CD4-positive, alpha-beta T cell treated with Interleukin-21 for 1 hour (primary cell): ENCODE results near the gene RPS27.
"Not testable (repeated sequence)": the region's sequence is repeated elsewhere in the genome, so short reads cannot be mapped to it uniquely, and the experiment has no call there.

ENCODE experiments used
- DNase-seq: peaks from one replicate; pipeline ENCODE4 v3.0.0-alpha.2; 2020

RPS27 gene

DNA sequence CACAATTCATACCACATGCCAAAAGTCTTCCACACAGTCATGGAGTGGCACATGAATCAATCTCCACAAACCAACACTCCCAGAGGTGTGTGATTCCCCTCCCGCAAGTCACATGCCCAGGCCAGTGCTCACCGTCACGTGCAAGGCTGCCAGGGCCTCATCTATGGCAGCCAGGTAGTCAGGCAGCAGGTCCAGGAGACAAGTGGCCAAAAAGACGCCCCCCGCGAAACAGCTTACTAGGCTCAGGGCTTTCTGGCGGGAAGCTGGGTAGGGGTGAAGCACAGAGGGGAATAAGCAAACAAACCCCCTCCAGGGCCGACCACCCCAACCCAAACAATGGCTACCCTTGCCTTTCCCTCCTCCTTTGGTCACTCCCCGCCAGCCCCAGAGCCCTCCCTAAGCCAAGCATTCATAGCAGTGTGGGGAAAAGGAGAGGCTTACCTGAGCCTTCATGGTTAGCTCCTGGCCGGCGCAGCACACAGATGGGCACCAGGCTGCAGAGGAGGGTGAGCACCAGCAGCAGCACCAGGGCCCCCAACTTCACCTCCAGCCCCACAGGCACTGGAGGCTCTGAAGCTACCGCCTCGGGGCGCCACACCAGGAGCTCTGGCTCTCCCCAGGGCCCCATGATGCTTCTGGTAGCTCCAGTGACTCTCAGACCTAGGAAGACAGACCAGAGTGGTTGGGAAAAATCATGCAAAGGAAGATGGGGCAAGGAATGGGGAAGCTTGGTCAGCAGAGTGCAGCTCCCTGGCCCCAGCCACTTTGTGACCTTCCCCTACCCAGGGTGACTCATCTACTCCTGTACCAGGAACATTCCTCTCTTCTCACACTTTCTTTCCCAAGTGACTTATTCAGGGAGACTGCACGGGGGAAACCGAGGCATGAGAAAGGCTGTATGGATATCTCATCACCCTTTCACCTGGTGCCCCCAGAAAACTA lies 28.2 kb upstream of the RPS27 start:
- DNase-seq: no peak

DNA sequence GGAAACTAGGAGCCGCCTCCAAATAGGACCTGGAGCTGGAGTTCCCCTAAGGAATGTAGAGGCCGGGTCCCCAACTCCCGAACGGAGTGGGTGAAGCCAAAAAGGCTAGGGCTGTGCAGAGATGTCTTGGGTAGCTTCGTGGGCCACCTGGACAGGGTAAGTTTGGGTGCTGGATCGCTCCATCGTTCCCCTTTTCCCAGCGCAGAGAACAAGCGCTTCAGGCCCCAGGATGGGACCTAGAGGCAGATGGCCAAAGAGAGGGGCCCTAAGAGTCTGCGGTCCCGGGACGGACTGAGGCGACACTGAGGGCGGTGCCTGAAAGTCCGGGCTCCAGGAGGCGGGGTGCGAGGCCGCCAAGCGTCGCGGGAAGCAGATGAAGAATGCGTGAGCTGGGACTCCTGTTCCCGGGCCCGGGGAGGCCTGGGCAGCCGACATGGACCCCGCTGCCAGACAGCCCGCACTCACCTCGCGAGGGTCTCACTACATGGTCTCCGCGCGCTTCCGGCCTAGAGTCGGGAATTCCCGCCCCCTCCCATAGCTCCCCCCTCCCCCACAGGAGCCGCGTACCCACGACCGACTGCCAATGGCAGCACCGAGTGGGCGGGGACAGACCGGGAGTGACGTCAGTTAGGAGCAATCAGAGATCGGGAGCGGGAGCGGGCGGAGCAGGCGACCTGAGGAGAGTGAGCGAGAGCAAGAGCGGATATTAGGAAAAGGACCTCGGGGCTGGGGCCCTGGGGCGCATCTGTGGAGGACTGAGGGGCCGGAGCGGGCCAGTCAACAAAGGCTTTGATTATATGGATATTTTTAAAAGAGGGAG lies 27.3 kb upstream of the RPS27 start, which contains the start of gene SLC39A1:
Gene SLC39A1 (minus strand): TSS at position 508 of the 820 bp plus-strand sequence. CDS start 822 bp downstream, outside the sequence.
- DNase-seq: peak; percentile 95

DNA sequence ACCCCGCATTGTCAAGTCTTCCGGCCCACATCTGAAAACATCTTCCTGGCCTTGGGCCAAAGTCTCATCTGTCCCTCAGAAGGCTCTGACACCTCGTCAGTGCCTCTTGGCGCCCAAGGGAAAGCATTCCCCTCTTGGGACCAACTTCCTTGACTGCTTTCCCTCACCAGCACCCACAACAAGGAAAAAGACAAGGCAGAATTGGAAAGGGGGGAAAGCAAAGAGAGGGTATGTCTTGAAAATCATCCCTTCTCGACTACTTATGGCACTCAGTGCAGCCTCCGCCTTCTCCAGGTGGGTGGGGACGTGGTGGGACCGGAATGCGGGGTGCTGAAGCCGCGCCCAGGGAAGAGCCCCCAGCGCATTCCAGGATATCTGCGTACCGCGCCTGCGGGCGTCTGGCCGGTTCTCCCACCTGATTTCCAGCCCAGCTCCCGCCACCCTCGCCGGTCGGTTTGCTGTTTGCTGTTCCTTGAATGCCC lies 26.7 kb upstream of the RPS27 start:
- no peak for DNase-seq

DNA sequence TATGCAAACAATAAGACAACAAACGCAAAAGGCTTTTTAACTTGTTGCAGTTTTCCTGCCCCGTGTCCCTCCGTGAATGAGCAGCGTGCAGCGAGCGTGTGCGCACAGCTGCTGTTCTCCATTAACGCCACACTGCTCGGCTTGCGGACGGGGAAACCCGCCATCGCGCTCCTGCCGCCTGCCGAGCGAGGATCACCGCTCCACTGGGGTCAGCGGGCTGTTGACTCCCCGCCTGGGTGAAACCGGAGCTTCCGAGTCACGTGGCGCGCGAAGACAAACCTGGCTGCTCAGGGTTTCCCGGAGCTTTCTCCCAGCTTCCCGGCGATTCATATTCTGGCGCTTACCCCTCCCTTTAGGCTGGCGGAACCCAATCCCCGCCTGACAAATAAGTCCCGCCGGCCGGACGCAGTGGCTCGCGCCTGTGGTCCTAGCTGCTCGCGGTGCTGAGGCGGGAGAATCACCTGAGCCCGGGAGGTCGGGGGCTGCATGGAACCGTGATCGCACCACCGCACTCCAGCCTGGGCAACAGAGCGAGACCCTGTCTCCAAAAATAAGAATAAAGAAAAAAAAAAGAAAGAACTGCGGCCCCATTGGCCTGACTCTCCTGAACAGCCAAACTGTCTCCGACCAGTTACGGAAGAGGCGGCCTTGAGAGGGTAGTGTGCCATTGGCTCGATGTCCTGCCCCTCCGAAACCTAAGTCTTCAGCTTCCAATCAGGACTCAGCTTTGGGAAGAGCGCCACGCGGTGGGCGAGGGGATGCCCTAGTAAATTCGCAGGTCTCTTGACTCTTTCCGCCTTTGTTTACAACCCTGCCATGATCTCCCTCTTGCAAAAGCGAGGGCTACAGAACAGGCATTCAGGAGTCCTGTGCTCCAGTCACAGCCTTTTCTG lies 23.2 kb upstream of the RPS27 start, which contains the start of gene CREB3L4:
Gene CREB3L4 (plus strand): TSS at position 796 of the 893 bp plus-strand sequence. CDS start 624 bp downstream, outside the sequence.
- peak; percentile 92 for DNase-seq

DNA sequence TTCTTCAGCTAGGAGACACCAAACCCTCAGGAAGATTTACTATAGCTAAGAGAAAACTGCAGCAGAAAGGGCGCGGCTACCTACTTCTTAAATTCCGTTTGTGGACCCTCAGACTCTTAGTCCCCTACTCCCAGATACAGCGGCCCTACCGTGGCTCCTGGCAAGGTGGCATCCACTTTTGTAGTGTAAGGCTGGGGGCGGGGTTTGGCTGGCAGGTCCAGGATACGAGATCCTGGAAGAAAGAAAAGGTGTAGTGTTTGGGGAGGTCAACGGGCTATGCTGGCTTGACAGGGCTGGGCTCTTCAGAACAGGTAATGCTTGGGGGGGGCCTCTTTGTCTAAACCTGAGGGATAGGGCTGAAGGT lies 22.6 kb upstream of the RPS27 start:
- no peak for DNase-seq

DNA sequence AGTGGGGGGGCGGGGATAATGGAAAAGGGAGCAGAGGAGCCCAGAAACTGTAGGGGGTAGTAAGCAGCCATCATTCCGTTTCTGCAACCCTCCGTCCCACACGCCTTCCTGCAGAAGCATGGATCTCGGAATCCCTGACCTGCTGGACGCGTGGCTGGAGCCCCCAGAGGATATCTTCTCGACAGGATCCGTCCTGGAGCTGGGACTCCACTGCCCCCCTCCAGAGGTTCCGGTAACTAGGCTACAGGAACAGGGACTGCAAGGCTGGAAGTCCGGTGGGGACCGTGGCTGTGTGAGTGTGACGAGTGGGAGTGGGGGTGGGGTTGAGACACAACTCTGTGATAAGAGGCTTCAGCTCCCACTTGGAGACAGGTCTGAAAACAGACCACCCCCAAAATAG lies 22.2 kb upstream of the RPS27 start:
- no peak for DNase-seq

DNA sequence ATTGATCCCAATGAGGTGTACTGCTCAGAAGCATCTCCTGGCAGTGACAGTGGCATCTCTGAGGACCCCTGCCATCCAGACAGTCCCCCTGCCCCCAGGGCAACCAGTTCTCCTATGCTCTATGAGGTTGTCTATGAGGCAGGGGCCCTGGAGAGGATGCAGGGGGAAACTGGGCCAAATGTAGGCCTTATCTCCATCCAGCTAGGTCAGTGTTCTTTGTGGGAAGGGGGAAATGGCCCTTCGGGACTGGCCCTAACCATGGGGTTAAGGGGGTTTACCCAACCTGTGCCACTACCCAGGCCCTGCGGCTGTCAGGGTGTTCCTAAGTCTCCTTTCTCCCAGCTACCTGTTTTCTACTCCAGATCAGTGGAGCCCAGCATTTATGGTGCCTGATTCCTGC lies 21.6 kb upstream of the RPS27 start:
- no peak for DNase-seq

DNA sequence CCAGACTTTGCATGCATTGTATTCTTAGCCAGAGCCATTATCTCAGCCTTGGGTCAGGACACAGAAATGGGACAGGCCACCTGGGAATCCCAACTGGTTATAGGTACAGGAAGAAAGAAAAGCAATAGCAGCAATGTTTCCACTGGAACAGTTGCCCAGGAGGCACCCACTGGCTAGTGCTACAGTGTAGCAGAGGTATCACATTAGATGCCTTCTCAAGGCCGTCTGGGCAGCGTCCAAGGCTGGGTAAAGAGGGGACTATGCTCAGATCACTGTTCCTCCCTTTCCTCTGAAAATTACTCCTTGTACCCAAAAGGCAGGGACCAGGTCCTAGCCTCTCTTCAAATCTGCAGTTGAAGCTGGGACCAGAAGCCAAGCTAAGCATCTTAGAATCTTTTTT lies 20.2 kb upstream of the RPS27 start:
- no peak for DNase-seq

DNA sequence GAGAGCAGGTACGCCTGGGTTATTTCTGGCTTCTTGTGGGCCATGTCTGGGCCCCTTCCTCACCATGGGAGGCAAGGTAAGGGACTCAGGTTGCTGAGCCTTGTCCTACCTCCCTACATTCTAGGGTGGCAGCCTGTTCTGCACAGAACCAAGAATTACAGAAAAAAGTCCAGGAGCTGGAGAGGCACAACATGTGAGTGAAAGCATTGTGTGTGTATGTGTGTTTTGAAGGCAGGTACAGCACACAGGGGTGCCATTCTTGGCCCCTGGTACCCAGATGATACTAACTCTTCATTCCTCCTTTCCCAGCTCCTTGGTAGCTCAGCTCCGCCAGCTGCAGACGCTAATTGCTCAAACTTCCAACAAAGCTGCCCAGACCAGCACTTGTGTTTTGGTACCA lies 17.5 kb upstream of the RPS27 start:
- no peak for DNase-seq

DNA sequence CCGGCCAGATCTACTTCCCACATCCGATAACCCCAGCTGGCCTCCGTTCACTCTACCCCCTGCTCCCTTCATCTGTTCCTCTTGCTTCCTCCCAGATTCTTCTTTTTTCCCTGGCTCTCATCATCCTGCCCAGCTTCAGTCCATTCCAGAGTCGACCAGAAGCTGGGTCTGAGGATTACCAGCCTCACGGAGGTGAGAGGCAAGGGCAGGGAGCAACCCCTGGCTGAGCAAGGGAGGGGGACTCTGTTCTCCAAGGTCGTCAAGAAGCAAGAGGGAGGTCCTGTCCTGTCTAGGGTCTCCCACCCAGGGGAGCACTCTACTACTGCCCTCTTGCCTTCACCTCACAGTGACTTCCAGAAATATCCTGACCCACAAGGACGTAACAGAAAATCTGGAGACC lies 17.0 kb upstream of the RPS27 start:
- DNase-seq: no peak

DNA sequence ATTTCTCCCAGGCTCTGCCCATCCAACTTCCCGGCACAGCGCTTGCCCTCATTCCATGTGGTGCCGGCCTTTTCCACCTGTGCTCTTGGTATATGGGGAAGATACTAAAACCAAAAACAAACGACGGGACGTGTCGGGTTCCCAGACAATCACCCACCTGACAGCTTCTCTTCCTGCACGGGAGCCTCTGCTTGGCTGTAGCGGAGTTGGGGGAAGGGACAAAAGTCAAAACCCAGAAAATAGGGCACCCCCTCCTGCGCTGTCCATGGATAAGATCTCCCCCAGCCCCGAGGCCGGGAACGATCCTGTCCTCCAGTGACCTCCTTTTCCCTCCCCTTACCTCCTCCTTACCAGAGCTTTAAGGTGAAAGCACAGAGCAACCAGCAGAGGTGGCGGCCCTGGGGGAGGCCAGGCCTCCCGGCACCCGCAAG lies 13.7 kb upstream of the RPS27 start:
- DNase-seq: no peak

DNA sequence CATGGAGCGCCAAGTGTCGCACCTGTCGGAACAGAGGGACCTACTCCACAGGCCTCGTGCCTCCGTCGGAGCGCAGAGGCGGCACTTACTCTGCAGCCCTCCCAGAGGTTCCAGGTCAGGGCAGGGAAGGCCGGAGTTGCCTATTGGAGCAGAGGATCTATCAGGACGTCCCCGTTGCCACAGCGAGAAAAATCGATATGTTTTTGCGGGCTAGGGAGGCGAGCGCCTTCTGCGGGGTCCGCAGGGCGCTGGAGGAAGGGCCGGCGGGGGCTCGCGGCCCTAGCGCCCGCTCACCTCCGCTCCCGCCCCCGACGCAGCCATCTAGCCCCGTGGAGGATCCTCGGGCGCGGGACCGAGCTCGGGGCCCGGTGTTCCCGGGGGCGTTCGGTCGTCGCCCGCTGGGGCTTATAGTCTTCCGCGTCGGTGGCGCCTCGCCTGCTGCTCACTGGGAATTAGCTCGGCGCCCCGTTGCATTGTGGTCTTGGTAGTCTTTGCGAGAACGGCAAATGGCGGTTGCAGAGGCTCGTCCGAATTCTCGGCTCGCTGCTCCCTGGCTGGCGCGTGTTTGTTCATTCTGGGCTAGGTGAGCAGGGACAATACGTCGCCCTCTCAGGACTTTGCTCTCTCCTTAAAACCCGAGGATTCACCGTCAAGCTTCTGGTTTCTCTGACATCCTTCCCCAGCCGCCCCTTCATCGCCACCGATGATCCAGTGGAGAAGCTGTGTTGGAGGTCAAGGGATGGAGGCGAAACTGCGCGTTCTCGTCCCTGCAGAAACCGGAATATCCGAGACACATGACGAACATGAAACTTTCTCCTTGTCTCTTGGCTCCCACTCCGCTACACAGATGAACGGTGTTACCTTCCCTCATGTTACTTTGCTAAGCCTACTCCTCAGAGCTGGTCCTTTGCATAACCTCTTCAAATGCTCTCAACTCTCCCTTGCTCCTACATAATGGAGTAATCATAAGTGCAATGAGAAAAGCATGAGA lies 13.0 kb upstream of the RPS27 start, which contains the start of gene JTB:
Gene JTB (minus strand): TSS at position 425 of the 991 bp plus-strand sequence. CDS start 422 bp downstream, at position 3.
- DNase-seq: peak; percentile 87

DNA sequence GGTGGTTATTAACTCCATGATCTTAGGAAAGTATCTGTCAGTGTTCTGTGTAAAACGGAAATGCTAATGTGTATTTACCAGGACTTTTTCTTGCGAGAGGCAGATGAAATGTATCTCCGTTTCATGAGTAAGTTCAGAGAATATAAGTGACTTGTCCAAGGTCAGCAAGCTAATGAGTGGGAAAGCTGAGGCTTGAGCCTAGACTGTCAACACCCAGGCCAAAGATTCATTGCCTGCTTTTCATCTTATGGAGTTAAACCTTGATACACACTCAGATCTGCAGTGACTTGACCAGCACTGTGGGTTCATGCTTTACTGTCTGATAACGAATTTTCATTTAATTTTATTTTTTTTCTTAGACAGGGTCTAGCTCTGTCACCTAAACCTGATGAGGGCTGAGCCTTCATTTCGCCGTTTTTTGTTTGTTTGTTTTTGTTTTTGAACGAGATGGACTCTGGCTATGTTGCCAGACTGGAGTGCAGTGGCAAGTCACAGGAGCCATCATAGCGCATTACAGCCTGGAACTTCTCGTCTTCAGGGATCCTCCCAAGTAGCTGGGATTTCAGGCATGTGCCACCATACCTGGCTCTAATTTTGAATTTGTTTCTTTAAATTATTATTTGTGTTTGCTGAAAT lies 12.2 kb upstream of the RPS27 start:
- no peak for DNase-seq

DNA sequence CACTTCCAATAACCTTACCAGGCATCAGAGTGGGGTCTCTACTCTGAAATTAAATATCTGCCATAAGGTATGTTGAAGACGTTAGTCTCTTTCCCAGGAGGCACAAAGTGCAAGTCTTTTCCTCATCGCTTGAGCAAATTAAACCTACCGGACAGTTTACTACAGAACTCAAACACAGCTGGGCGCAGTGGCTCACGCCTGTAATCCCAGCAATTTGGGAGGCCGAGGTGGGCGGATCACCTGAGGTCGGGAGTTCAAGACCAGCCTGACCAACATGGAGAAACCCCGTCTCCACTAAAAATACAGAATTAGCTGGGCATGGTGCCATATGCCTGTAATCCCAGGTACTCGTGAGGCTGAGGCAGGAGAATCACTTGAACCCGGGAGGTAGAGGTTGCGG lies 11.5 kb upstream of the RPS27 start:
- not testable (repeated sequence) for DNase-seq

DNA sequence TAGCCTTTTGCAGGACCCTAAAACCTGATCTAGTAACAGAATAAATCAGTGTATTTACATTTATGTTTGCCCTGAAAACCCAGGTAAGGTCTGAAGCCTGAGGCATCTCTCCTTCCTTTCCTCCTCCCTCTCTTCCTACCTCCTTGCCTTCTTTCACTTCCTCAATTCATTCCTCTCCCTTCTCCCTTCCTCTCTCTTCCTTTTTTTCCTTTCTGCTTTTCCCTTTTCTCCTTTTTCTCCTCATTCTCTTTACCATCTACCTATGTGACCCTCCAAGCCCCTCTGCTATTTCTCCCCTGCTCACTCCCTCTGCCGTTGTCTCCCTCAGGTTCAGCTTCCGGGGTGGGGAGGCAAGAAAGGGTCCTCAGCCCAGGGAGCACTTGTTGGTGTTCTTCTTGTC lies 8.8 kb upstream of the RPS27 start:
- not testable (repeated sequence) for DNase-seq

DNA sequence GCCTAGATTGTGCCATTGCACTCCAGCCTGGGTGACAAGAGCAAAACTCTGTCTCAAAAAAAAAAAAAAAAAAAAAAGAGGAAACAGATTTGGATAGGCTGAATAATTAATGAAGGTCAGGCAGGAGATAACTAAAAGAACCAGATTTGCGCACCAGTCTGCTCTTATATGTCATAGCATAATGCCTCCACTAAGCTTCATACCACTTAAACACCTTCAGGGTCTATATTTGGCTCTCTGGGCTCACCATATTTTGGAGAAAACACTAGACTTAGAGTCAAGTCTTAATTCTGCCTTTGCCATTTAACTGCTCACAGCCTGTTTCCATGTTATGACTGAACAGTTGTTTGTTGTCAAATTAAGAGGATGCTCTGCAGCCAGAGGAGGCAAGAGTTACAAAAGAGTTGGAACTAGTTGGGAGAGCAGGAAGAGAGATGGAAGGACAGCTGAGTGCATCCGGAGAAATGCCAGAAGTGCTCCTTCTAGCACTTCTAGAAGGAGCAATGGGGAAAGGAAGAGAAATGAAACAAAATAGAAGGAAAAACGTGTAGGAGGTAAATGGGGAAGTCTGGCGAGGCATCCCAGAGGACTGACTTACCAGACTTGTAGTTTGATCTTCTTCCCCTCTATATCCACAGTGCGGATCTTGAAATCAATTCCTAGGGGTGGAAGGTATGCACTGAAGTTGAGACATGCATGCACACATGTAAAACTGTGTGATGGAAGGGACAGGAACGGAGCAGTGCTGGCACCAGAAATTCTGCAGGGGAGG lies 6.3 kb upstream of the RPS27 start:
- no peak for DNase-seq

DNA sequence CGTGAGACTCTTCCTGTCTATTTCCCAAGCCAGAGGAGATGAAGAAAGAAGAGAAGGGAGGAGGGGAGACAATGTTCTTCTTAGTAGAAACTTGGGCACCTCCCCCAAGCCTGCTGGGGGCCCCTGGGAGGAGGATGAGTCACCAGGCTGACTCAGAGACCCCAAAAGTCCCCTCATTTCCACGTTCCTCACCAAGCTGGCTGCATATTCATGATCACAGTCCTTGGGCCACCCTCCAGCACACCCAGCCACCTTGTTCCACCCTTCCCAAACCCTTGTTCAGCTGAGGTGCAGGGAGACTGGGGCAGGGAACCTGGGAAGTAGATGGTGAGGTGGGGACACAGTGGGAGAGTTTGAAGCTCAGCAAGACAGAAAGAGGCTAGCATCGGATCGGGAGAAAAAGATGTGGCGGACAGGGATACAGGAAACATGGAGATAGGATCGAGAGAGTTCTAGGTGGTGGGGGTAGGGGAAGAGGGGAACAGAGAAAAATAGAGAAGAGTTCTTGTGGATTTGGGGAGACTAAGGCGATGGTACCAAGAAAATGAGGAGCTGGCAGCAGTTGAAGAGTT lies 5.1 kb upstream of the RPS27 start:
- DNase-seq: no peak

DNA sequence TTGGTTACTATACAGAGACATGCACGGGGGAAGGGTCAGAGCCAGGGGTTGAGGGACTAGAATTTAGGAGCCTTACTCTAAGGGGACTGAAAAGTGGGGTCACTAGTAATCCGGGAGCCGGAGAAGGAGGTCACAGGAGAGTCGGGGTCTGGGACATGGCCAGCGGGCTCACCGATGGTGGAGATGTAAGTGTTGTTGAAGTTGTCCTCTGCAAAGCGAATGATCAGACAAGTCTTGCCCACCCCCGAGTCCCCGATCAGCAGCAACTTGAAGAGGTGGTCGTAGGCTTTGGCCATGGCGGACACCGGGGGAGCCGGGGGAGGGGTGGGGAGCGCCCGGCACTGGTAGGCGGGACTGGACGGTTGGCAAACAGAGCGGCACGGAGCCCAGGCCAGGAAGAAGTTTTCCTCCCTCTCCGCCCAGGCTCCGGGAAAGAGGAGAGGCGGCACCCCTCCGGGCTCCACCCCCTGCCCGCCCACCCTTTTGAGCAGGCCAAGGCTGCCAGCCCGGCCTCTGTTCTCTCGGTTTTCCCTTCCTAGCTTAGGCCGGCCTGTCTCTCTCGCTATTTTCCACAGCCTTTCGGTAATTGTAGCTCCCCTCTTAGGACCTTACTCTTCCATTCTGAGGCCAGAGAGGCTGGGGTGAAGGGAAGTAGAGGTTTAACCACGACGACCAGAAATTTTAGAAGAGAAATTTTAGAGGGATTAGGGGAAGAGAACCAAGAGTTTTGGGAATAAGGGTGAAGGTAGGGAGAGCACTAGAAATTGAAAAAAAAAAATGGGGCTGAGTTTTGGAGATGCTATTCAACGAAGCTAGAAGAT lies 4.4 kb upstream of the RPS27 start, which contains the start of gene RAB13:
Gene RAB13 (minus strand): TSS at position 399 of the 821 bp plus-strand sequence. CDS start 103 bp downstream, at position 296.
- DNase-seq: no peak
